Measurements from ENCODE around the gene SRP14. TPM values are rescaled to one million over a fixed set of nuclear protein-coding genes. Genes with fewer than 3 reads are reported as not detected.

The SRP14 gene
- total RNA-seq, 1 experiment from 2014 or later, result 274 TPM

- CTCF ChIA-PET, result no interaction called here
- no TSS peak for BruUV-seq (replicated peaks)
- Histone ChIP-seq H3K4me1 (ENCODE audit: insufficient read depth, low read length, poor library complexity, severe bottlenecking) (no peaks in the 10 kb centered on the region), H3K36me3 (ENCODE audit: insufficient read depth, low read length, poor library complexity, severe bottlenecking) (peaks cover 27% of the 10 kb centered on the region), H3K4me3 (ENCODE audit: low read depth, low read length, poor library complexity, severe bottlenecking) (no peak overlapping the region), H3K27me3 (replicated peaks; ENCODE audit: insufficient read depth, low read depth, low read length, poor library complexity) (no peaks in the 10 kb centered on the region), H3K9me3 (ENCODE audit: low read depth, low read length, poor library complexity, severe bottlenecking) (no peaks in the 10 kb centered on the region), H3K27ac (ENCODE audit: low read depth, low read length, poor library complexity, severe bottlenecking) (no peak overlapping the region)
- POLR2A ChIA-PET (ENCODE audit: low non-redundant PET), result no interaction called here
- intact Hi-C loops (cut with micrococcal nuclease; ENCODE audit: unreplicated experiment), result no loop called here
- TF ChIP-seq CTCF (conservative IDR thresholded peaks at IDR 0.05; ENCODE audit: low read depth, low read length) (no peak), EZH2 (IDR thresholded peaks at IDR 0.05; ENCODE audit: borderline replicate concordance, low read depth, low read length, poor library complexity, severe bottlenecking) (no peak)
- no peak for DNase-seq (ENCODE audit: low spot score)
These were observed 48.3 kb downstream of the SRP14 start for GRCh38 chr15:39990706-39991105.

- no peaks in the 10 kb centered on the region for H3K4me1 ChIP-seq (ENCODE audit: insufficient read depth, low read length, poor library complexity, severe bottlenecking)
- intact Hi-C loops (cut with micrococcal nuclease; ENCODE audit: unreplicated experiment), result no loop called here
- no peak overlapping the region for H3K4me3 ChIP-seq (ENCODE audit: low read depth, low read length, poor library complexity, severe bottlenecking)
- H3K36me3 ChIP-seq (ENCODE audit: insufficient read depth, low read length, poor library complexity, severe bottlenecking), result peaks cover 26% of the 10 kb centered on the region
- POLR2A ChIA-PET (ENCODE audit: low non-redundant PET), result no interaction called here
- no peak overlapping the region for H3K27ac ChIP-seq (ENCODE audit: low read depth, low read length, poor library complexity, severe bottlenecking)
- no peak for DNase-seq (ENCODE audit: low spot score)
- TF ChIP-seq EZH2 (IDR thresholded peaks at IDR 0.05; ENCODE audit: borderline replicate concordance, low read depth, low read length, poor library complexity, severe bottlenecking) (no peak), CTCF (conservative IDR thresholded peaks at IDR 0.05; ENCODE audit: low read depth, low read length) (no peak)
- CTCF ChIA-PET, result no interaction called here
- no peaks in the 10 kb centered on the region for H3K27me3 ChIP-seq (replicated peaks; ENCODE audit: insufficient read depth, low read depth, low read length, poor library complexity)
- H3K9me3 ChIP-seq (ENCODE audit: low read depth, low read length, poor library complexity, severe bottlenecking), result no peaks in the 10 kb centered on the region
- BruUV-seq (replicated peaks), result no TSS peak
These were observed 51.2 kb downstream of the SRP14 start for GRCh38 chr15:39987821-39988220.

Other genes starting within 250 kb of the SRP14 start
- gene GPR176, start 118.9 kb downstream of the SRP14 start, total RNA-seq (2021), result 5.4 and 5.6 TPM in 2 replicates
- 45.3 and 45.6 TPM in 2 replicates for gene EIF2AK4, start 105.1 kb downstream of the SRP14 start, total RNA-seq (2021)
- gene BMF, start 69.7 kb upstream of the SRP14 start, total RNA-seq (2021), result 18.5 and 29.9 TPM in 2 replicates
- gene BUB1B, start 121.9 kb upstream of the SRP14 start, total RNA-seq (2021), result 190 and 196 TPM in 2 replicates
- 0.84 and 1.5 TPM in 2 replicates for gene PAK6, start 199.9 kb upstream of the SRP14 start, total RNA-seq (2021)
- 2.5 TPM in 2 replicates for gene ANKRD63, start 243.9 kb upstream of the SRP14 start, total RNA-seq (2021)

All from A673 (cell line).